ENCODE measurements around the gene WDR48.

Gene WDR48

DNA sequence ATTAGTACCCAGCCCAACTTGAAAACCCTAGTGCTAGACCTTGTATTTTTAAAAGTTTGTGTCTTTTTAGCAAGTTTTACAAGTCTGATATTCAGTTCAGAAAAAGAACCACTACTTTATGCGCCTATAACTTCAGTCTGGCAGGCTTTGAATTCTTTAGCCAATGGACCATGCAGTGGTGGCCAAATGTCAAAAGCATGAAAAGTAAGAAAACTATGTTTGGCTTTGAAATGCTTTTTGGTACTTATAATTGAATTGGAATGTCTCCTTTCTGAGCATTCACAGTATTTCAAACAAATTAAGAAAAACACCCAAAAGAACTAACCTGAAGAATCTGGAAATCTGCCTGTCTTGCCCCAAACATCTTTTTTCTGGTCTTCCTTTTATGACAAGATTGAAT lies 12.8 kb downstream of the WDR48 start:
- no peak for DNase-seq (ENCODE audit: low spot score)

DNA sequence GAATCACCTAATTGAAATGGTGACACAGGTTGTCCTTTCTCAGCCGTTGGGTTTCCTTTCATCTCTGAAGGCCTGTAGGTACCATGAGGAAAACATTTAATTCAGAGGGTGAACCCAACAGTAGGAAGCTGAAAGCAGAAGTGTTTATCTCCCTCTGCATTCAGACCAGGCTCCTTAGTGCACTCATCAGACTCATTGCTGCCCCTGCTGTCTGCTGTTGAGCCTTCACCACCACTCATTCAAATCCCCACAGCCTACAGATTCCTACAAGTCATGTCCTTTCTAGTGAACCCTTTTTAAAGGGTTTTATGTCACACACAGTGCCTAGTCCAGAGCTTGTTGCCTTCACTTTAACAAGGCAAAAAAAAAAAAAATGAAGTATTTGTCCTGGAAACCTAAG lies 13.4 kb downstream of the WDR48 start:
- peak; percentile 68 for DNase-seq (ENCODE audit: low spot score)

DNA sequence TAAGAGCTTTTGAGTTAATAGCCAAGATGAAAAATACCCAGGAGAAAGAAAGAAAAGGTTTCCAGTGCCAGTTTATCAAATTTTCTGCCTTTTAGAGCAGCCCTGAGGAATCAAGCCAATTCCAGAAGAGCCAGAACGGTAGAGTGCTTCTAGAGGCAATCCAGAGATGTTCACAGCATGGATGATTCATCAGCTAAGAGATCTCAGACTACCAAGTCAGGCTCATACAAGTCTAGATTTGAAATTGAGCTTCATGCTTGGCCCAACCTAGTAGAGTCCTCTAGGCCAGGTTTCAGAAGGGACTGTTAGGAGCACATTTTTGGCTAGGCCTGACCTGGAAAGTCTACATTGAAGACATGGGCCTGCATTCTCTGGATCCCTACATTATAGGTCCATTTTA lies 15.5 kb downstream of the WDR48 start:
- no peak for DNase-seq (ENCODE audit: low spot score)

DNA sequence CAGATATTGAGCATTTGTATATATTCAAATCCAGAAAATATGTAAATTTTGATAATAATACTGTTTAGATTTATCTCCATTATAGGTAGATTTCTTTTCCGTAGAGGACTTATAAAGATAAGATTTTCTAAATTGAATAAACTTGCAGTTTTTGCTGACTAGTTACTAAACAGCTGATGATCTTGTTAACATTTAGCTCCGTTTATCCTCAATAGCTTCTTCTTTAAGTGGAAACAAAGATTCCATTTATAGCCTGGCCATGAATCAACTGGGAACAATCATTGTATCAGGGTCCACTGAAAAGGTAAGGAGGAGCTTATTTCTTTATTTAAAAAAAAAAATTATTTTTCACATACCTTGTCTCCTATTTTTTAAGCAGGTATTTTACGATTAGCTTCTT lies 16.7 kb downstream of the WDR48 start:
- DNase-seq (ENCODE audit: low spot score): no peak

DNA sequence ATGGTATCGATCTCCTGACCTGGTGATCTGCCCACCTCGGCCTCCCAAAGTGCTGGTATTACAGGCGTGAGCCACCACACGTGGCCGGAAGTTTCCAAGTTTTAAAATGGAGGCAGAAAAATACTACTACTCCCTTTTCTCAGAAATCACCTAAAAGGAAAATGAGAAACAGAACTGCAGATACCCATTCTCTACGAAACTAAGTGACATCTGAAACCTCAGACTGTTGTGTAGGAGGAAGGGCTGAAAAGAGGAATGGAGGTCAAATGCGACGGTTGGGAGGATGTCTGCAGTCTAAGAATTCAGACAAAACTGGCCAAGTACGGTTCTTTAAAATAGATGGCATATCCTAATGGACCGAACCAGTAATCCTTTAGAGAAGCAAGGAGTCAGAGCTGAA lies 24.1 kb downstream of the WDR48 start:
- no peak for DNase-seq (ENCODE audit: low spot score)

DNA sequence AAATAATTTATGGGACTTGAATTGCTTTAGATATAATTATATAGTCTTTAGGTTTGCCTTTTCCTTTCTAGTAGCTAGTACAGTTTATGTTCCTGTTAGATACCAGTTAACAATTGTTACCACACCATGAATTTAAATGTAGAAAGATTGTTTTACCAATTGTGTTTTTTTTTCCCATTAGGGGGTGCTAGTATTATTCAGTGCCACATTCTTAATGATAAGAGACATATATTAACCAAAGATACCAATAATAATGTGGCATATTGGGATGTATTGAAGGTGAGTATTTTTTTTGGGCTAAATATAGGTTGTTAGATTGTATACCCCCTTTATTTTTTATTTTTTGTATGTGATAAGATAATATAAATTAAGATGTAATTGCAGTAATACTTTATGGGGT lies 27.7 kb downstream of the WDR48 start:
- no peak for DNase-seq (ENCODE audit: low spot score)

DNA sequence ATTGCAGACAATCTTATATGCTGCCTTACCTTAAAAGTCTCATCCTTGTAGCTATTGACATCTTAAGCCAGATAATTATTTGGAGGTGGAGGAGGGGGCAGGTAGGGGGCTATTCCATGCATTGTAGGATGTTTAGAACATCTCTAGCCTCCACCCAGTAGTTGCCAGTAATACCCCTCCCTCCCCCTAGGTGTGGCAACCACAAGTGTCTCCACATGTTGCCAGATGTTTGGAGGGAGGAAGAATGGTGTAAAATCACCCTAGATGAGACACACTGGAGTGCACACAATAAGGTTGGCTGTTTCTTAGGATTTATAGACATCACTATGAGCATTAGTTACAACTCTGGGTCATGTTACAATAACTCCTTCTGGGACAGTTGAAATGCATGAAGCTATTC lies 28.2 kb downstream of the WDR48 start:
- DNase-seq (ENCODE audit: low spot score): no peak

DNA sequence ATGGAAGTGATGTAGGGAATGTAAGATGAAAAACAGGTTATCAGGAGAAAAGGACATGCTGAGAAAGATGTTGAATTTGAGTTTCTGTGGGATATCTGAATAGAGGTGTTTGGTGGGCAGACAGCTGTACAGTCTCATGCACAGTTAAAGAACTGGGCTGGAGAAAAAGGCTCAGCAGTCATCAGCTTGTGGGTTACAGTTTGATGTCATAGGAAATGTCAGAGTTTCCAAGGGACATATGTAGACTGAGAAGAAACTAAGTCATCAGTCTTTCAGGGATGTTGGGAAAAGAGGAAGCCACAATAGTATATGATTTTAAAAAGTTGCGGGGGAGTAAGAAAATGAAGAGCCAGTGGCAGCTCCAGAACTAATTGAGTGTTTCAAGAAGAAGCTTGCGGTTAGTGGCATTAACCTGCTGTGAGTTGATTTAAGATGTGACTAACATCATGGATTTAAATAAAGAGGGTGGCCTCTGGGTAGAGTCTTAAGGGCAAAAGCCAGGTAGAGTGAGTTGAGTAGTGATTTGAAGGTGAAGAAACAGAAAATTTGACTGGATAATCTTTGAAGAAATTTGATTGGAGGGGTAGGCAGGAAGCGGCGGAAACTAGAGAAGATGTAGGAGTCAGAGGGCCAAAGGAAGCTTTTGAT lies 31.0 kb downstream of the WDR48 start:
- no peak for DNase-seq (ENCODE audit: low spot score)

DNA sequence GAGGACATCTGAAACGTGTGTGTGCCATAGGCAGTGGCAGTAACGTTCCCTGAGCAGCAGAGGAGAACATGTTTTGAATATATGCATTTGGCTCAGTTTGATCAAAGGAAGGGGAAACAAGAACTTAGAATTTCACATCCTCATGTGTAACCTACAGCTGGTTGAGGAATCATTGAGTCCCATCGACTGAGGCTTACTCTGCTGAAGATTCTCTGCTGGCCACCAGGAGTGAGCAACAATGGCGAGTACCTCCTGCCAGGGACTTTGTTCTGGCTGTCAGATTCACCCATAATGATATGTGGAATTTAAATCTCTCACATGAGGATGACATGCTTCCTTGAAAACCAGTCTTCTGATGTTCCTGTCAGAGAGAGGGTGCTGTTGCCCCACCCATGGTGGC lies 34.3 kb downstream of the WDR48 start:
- no peak for DNase-seq (ENCODE audit: low spot score)

DNA sequence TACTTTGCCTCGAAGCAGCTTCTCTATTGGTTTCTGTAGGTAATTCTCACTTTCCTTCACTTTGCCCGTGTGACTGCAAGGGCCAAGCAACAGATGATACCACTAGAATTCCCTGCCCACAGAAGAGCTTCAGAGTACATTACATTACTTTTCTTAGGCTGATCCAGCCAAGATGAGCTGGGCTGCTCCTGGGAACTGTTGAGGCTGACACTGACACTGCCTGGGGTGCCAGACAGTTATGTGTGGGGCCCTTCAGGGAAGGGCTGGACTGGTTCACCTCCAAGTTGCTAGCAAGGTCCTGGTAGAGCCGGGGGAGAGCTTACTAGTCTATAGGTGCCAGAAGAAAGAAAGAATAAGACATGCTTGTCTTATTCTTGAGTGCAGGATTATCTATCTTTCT lies 36.6 kb downstream of the WDR48 start:
- DNase-seq (ENCODE audit: low spot score): no peak

DNA sequence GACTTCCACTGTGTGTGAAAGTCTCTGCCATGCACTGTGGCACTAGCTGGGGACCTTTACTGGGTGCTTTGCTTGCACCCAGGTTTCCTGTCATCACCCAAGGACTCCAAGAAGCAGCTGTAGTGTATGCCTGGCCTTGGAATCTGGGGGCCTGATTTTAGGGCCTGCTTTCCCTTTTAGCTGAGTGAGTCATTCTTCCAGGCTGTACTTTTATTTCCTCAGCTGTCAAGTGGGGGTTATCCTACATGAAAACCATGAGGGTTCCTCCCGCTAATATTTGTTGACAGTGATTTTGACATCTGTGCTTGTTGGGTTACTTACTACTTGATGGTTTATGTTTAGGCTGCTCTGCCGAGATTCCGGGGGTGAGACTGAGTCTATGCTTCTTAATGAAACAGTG lies 37.1 kb downstream of the WDR48 start:
- DNase-seq (ENCODE audit: low spot score): no peak

DNA sequence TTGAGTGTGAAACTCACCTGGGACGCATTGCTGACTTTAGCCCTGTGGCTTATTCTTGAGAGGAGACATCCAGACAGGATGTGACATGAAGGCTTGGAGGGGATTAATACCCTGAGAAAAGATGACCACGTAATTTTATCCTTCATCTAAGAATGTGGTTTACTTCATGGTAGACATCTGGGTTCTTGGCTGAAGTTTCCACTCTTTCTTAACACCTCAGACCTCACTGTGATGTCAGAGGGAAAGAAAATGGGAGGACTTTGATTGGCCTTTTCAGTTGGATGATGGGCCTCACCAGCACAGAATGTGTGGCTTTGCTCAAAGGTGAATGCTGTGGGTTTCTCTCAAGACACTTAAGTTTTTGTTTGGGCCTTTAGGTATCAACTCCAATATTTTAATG lies 39.1 kb downstream of the WDR48 start:
- DNase-seq (ENCODE audit: low spot score): no peak

DNA sequence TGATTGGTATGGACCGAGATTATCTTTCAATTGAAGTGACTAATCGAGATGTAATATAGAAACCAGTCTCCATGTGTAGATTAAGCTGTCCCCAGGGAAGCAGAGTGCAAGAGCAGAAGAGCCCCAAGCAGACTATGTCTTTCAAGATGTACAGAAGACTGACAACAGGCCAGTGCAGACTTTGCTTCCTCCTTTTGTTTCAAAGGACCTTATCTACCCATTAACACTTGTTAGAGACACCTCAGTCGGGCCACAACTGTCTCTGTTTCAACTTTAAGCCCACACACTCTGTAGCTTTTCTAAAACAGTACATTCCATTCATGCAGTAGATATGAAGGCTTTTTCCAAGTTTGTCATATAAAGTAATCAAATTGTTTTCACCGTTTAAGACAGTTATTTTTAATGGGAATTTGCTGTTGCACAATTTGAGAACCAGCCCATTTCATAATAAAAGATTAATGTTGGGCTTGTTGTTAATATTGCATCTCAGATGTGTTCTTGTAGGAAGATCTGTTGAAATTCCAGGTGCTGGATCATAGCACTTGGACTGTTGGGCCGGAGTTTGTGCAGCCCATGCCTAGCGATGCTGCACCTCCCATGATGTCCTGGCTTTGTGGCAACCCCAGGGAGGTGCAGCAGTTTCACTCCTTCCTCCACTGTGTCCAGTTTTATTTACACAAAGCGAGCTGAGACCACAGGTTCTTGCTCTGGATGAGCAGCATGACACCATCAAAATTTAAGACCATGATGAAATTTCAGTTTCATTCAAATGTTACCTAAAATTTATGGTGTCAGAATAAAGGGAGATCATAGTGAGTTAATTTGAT lies 43.2 kb downstream of the WDR48 start:
- DNase-seq (ENCODE audit: low spot score): no peak

DNA sequence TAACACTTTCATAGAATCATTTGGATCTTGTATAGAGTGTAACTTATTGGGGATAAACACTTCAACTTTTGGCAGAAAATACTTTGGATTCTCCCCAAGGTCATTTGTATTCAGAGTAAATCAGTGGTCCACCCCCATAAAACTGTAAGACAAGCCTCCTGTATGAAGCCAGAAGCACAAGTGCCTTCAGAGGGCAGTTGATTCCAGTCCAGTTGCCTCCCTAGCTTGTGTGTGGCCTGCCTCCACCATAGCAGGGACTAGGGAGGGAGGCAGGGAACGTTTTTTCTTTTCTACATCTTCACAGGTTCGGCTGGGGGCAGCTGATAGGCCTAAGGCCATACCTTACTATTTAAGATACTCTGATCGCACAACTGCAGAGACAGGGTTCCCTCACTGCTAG lies 44.0 kb downstream of the WDR48 start:
- DNase-seq (ENCODE audit: low spot score): no peak

DNA sequence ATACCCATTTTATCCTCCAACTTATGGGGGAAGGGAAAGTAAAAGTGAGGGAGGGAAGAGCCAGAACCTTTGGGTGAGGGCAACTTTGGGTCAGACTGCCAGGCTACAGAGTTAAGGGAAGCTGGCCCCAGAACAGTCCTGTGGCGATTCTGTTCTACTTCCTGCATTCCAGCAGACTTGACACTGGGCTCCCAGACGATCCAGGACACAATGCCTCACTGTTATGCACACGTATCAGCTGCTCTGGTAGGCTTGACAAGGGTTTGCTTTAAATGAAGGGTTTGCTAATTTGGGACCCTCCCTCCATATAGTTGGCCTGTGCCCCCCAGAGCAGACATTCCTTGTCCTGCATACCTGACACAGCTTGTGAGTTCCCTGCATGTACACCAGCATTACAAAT lies 45.0 kb downstream of the WDR48 start:
- peak; percentile 38 for DNase-seq (ENCODE audit: low spot score)

DNA sequence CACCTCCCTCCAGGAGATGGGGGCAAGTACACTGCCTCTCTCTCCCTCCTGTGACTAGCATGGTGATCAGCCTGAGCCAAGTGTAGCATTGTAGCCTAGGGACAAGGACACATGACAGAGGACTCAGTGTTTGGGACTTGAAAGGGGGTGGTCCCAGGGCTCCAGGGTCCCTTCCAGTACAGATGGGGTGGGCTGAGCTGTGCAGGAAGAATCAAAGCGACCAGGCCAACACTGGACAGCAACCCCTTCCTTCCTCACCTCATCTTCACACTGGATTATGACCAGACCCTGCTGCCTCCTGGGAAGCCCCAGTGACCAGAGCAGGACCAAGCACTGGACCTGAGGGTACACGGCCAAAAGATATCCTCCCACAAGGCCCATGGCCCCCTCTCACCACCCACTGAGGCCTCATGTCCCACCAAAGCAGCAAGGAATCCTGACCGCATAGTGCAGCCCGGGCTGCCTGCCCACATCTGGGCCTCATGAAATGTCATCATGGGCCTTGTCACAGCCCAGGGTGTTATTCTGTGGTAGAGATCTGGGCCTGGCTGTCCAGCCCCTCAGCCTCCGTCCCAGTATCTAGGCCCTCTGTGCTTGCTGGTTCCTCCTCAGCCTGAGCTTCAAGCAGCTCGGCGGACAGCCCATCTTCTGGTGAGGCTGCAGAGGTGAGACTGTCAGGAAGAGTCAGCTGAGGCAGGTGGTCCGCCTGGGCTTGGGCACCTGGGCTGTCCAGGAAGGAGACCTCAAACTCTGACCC lies 46.1 kb downstream of the WDR48 start:
- no peak for DNase-seq (ENCODE audit: low spot score)

DNA sequence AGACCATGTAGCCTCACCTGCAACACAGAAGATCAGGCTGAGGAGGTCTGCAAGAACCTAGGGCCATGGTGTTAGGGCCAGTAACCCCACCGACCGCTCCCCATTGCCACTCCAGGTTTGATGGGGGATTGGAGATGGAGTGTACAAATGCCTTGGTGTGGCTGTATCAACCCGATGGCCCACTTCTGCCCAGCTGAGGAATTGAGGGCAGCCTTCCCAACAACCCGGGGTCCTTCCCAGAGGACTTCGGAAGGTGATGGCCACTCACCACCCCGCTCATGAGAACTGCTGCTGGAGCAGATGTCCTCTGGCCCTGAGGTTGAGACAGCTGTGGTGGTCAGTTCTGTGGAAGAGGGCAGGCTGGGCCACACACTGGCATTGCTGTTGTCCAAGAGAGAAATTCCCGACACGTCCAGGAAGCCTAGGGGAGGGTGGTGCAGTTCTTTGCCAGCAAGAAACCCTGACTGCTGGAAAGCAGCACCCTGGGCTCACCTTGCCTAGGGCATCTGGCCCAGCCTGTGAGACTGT lies 46.7 kb downstream of the WDR48 start:
- DNase-seq (ENCODE audit: low spot score): no peak

DNA sequence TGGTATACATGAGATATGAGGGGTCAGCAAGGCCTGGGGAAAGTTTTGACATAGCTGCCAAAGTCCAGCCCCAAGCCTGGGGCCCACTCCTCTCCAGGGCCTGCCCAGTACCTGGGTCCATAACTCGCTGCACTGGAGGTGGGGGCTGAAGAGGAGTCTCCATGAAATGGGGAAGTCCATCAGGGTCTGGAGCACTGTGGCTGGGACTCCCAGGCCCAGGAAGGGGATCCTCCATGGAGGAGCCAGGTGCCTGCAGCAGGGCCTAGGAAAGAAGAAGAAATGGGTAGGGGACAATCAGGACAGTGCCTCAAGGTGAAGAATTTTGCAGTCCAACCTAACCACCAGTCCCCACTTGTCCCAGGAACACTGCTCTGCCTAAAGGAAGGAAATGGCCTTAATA lies 47.4 kb downstream of the WDR48 start:
- DNase-seq (ENCODE audit: low spot score): no peak

DNA sequence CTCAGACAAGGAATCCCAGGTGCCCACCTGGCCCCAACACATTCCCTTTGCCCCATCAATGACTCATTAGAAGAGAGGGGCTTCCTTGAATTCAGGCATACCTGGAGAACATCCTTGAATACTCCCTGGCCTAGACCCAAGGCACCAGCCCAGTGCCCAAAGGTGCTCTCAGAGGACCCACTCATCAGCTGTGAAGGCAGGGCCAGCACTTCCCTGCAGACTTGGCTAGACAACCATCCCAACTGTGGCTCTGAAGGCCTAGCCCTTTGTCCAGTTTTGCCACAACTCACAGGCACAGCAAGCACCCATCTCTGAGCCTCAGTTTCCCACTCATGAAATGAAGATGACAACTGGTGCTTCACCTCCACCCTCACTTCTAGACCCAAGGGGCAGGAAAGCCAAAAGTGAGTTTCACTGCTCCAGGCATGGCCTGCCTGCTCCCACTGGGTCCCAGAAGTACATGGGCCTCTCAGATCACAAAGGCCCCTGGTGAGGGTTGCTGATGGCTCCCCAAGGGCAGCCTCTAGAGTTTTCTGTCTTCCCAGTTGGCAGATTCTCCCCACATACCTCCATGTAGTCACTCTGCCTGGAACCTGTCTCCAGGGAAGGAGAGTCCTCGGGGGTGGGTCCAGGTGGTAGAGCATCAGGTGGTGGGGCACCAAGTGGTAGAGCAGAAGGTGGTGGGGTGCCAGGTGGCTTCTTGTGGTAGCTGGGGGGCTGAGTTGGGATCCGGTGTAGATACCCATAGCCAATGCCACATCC lies 48.1 kb downstream of the WDR48 start:
- DNase-seq (ENCODE audit: low spot score): no peak

DNA sequence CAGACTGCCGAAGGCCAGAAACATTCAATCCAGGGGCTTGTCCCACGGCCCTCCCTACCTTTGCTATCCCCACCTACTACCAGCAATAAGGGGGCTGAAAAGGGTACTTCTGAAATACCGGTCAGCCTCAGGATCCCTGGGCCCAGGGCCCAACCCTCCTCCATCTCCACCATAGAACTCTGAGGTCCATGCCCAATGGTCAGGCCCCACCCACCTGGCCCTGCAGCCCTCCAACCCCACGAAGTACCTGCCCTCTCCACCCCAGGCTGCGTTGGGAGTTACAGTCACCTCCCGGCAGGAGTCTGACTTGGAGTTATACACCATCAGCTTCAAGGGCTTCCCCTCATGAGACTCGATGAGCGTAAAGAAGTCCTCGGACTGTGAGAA lies 48.7 kb downstream of the WDR48 start:
- DNase-seq (ENCODE audit: low spot score): no peak

DNA sequence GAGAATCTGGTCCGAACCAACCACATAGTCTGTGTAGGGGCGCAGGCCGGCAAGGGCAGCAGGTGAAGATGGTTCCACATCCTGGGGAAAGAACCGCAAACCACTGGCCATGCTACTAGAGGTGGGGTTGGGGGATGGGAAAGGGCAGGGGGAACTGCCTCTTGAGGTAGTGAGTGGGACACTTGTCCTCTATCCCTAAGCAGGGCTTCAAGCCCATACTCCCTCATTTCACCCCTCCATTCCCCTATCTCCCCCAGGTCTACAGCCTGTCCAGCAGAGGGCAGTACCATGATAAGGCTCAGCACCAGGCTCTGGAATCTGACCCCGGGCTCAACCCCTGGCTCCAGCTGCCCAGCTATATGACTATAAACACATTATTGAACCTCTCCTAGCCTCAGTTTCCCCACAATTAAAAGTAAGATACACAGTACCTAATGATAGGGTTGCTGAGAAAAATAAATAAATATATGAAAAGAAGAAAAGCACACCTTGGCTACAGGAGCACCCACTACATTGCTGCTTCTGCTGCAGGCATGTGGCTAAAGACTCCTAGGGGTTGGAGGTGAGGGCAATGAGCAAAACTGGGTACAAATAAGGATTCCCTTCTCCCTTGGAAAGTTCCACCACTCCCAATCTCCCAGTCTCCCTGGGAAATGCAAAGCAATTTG lies 49.3 kb downstream of the WDR48 start:
- DNase-seq (ENCODE audit: low spot score): peak; percentile 88
